ENCODE results near the gene CHRD. TPM values are rescaled to one million over a fixed set of nuclear protein-coding genes. Genes with fewer than 3 reads are reported as not detected.

The CHRD gene
- total and polyA plus RNA-seq, 8 donors = 5.2 to 27.2 (median 7.0) TPM

GRCh38 chr3:184352897-184353545 lies 26.8 kb upstream of the CHRD start:
- H3K36me3 ChIP-seq = peaks cover 0 to 40% (median 20%) of the 10 kb centered on the region in 4 donors
- H3K9me3 ChIP-seq = no peaks in the 10 kb centered on the region
- no peaks in the 10 kb centered on the region for H3K27me3 ChIP-seq
- WGBS, 5 donors = 67 to 93% (median 88%) methylated on average over 4 to 11 of the region's 11 CpGs
- DNase-seq = no peak
- H3K27ac ChIP-seq = no peak overlapping the region
- intact Hi-C loops (cut with DNase I; ENCODE audit: low total_unique reads) = loop anchor here (10.0 kb wide), 1 partner anchor 48 kb away; no protein-coding TSS in a partner anchor
- H3K4me1 ChIP-seq = peaks cover 5 to 26% (median 19%) of the 10 kb centered on the region in 4 donors
- no peak overlapping the region for H3K4me3 ChIP-seq
- TF ChIP-seq POLR2A (IDR thresholded peaks at IDR 0.05) (no peak), POLR2AphosphoS5 (IDR thresholded peaks at IDR 0.05) (no peak), EP300 (IDR thresholded peaks at IDR 0.05) (no peak)
- TF ChIP-seq, protein P1, sequence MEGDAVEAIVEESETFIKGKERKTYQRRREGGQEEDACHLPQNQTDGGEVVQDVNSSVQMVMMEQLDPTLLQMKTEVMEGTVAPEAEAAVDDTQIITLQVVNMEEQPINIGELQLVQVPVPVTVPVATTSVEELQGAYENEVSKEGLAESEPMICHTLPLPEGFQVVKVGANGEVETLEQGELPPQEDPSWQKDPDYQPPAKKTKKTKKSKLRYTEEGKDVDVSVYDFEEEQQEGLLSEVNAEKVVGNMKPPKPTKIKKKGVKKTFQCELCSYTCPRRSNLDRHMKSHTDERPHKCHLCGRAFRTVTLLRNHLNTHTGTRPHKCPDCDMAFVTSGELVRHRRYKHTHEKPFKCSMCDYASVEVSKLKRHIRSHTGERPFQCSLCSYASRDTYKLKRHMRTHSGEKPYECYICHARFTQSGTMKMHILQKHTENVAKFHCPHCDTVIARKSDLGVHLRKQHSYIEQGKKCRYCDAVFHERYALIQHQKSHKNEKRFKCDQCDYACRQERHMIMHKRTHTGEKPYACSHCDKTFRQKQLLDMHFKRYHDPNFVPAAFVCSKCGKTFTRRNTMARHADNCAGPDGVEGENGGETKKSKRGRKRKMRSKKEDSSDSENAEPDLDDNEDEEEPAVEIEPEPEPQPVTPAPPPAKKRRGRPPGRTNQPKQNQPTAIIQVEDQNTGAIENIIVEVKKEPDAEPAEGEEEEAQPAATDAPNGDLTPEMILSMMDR (IDR thresholded peaks at IDR 0.05) = no peak

DNA sequence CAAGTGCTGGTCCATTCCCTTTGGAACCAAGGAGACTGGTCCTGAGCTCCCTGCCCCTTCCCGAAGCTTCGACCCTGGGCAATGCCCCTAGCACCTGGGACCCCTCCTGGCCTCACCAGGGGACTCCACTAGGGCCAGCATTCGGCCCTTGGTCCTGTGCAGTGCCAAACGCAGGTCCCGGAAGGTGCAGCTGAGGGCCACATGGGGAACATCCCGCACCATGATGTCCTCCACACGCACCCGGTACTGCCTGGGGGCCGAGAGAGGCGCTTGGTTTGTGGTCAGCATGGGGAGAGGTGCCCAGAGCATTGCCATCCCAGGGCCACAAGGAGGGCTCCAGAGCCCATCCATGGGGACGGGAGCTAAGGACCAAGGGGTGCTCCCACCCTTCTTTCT lies 26.3 kb upstream of the CHRD start:
- DNase-seq = no peak
- intact Hi-C loops (cut with DNase I; ENCODE audit: low total_unique reads) = loop anchor here (10.0 kb wide), 1 partner anchor 49 kb away; no protein-coding TSS in a partner anchor
- no peaks in the 10 kb centered on the region for H3K27me3 ChIP-seq
- peaks cover 5 to 22% (median 18%) of the 10 kb centered on the region in 4 donors for H3K4me1 ChIP-seq
- H3K36me3 ChIP-seq = peaks cover 0 to 46% (median 22%) of the 10 kb centered on the region in 4 donors
- WGBS, 5 donors = 87 to 96% (median 93%) methylated on average over 9 to 11 of the region's 11 CpGs; no CpG with 5 or more reads in 1 of the 5 donors
- no peaks in the 10 kb centered on the region for H3K9me3 ChIP-seq
- no peak for TF ChIP-seq EP300 (IDR thresholded peaks at IDR 0.05)
- TF ChIP-seq, protein P1 (IDR thresholded peaks at IDR 0.05) = no peak
- H3K27ac ChIP-seq = no peak overlapping the region
- H3K4me3 ChIP-seq = no peak overlapping the region

- Histone ChIP-seq H3K27me3 (no peaks in the 10 kb centered on the region), H3K36me3 (peaks cover 0 to 46% (median 22%) of the 10 kb centered on the region in 4 donors), H3K9me3 (no peaks in the 10 kb centered on the region), H3K4me3 (no peak overlapping the region), H3K4me1 (peaks cover 5 to 28% (median 18%) of the 10 kb centered on the region in 4 donors), H3K27ac (no peak overlapping the region)
- WGBS, 5 donors = 54 to 81% (median 57%) methylated on average over 11 to 18 of the region's 18 CpGs
- TF ChIP-seq POLR2A (IDR thresholded peaks at IDR 0.05) (no peak), EP300 (IDR thresholded peaks at IDR 0.05) (no peak), POLR2AphosphoS5 (IDR thresholded peaks at IDR 0.05) (no peak)
- TF ChIP-seq, protein P1 (IDR thresholded peaks at IDR 0.05) = peak in 5 of 7 experiments; percentile 30 to 79 (median 63)
- intact Hi-C loops (cut with DNase I; ENCODE audit: low total_unique reads) = loop anchor here (10.0 kb wide), 1 partner anchor 49 kb away; no protein-coding TSS in a partner anchor
- DNase-seq = peak; percentile 58 to 75
These were observed 25.6 kb upstream of the CHRD start for GRCh38 chr3:184354121-184354728.

- intact Hi-C loops (cut with DNase I; ENCODE audit: low total_unique reads) = loop anchor here (10.0 kb wide), 1 partner anchor 50 kb away; no protein-coding TSS in a partner anchor
- peaks cover 5 to 33% (median 18%) of the 10 kb centered on the region in 4 donors for H3K4me1 ChIP-seq
- 77 to 87% (median 81%) methylated on average over 6 to 8 of the region's 8 CpGs for WGBS, 5 donors
- no peaks in the 10 kb centered on the region for H3K9me3 ChIP-seq
- DNase-seq = no peak
- peaks cover 0 to 46% (median 22%) of the 10 kb centered on the region in 4 donors for H3K36me3 ChIP-seq
- no peaks in the 10 kb centered on the region for H3K27me3 ChIP-seq
- H3K4me3 ChIP-seq = no peak overlapping the region
- TF ChIP-seq POLR2A (IDR thresholded peaks at IDR 0.05) (no peak), POLR2AphosphoS5 (IDR thresholded peaks at IDR 0.05) (no peak), EP300 (IDR thresholded peaks at IDR 0.05) (no peak)
- TF ChIP-seq, protein P1 (IDR thresholded peaks at IDR 0.05) = no peak
- no peak overlapping the region for H3K27ac ChIP-seq
These were observed 25.1 kb upstream of the CHRD start for GRCh38 chr3:184354754-184355153.

Data from stomach (tissue), 9 donors.